K562 (cell line): ENCODE measurements around the gene DNAJB12. TPM values are rescaled to one million over a fixed set of nuclear protein-coding genes. Genes with fewer than 3 reads are reported as not detected.

Experiments
- ATF7 ChIP-seq: fragments of 450-650 bp; IDR thresholded peaks from 2 replicates; pipeline ENCODE4 v1.7.1; 2014; ENCODE audit warnings: mild to moderate bottlenecking, moderate library complexity
- ETS2 ChIP-seq: IDR thresholded peaks from 2 replicates; pipeline ENCODE4 v1.6.1; 2016; ENCODE audit warnings: borderline replicate concordance, missing genetic modification characterization, mild to moderate bottlenecking, moderate library complexity, missing compliant biosample characterization; ENCODE audit not compliant: poor library complexity, severe bottlenecking
- ETV1 ChIP-seq: fragments of 450-650 bp; conservative IDR thresholded peaks from 2 replicates; pipeline ENCODE4 v1.6.1; 2016; ENCODE audit warnings: missing genetic modification characterization, control low read depth, low read depth, missing compliant biosample characterization
- HIVEP1 ChIP-seq: fragments of 250-450 bp; sonication (Bioruptor Pico); IDR thresholded peaks from 2 replicates; pipeline ENCODE4 v1.4.0; 2020; ENCODE audit warnings: mild to moderate bottlenecking
- HLTF ChIP-seq: fragments of 450-650 bp; IDR thresholded peaks from 2 replicates; pipeline ENCODE4 v1.6.1; 2016
- LARP7 ChIP-seq: fragments of 450-650 bp; IDR thresholded peaks from 2 replicates; pipeline ENCODE4 v1.6.1; 2016
- NCOA2 ChIP-seq, 2 experiments: fragments of 450-650 bp; IDR thresholded peaks; 2 replicates each; pipeline ENCODE4 v1.6.1; 2018; ENCODE audit warnings: mild to moderate bottlenecking in 2 of 2, moderate library complexity in 1 of 2; ENCODE audit not compliant: partially characterized antibody in 2 of 2
- NFYB ChIP-seq: IDR thresholded peaks from 2 replicates; pipeline ENCODE4 v1.6.1; 2011; ENCODE audit warnings: mild to moderate bottlenecking, moderate library complexity; ENCODE audit not compliant: insufficient read length; ENCODE audit errors: extremely low read depth
- PML ChIP-seq: IDR thresholded peaks from 2 replicates; pipeline ENCODE4 v1.6.1; 2012; ENCODE audit warnings: low read length, inconsistent platforms
- POU5F1 ChIP-seq: fragments of 150-350 bp; IDR thresholded peaks from 2 replicates; pipeline ENCODE4 v1.6.1; 2014; ENCODE audit warnings: borderline replicate concordance, low read length, low read depth, mild to moderate bottlenecking; ENCODE audit not compliant: partially characterized antibody
- PTRF ChIP-seq: fragments of 450-650 bp; IDR thresholded peaks from 2 replicates; pipeline ENCODE4 v1.6.1; 2016; ENCODE audit warnings: mild to moderate bottlenecking, missing genetic modification characterization, missing compliant biosample characterization
- SETDB1 ChIP-seq: IDR thresholded peaks from one replicate; pipeline ENCODE4 v1.6.1; 2012; ENCODE audit warnings: low read length, control low read depth, inconsistent platforms
- TAF1 ChIP-seq: IDR thresholded peaks from 2 replicates; pipeline ENCODE4 v1.6.1; 2011; ENCODE audit warnings: mild to moderate bottlenecking, low read length, moderate library complexity; ENCODE audit not compliant: insufficient read depth, control insufficient read depth, severe bottlenecking; ENCODE audit errors: extremely low read depth
- TBP ChIP-seq: optimal IDR thresholded peaks from 2 replicates; pipeline ENCODE3; 2011; ENCODE audit warnings: low read depth, low read length, improper control_type of control experiment
- ZNF354B ChIP-seq: fragments of 250-450 bp; sonication (Bioruptor Pico); IDR thresholded peaks from 2 replicates; pipeline ENCODE4 v1.4.0; 2020
- ZNF766 ChIP-seq: fragments of 200-800 bp; sonication (Bioruptor generic); conservative IDR thresholded peaks from 2 replicates; pipeline ENCODE4 v1.6.1; 2016; ENCODE audit warnings: missing genetic modification characterization, missing compliant biosample characterization
- ZNF77 ChIP-seq: fragments of 250-450 bp; sonication (Bioruptor Pico); IDR thresholded peaks from 2 replicates; pipeline ENCODE4 v1.5.0; 2020
- polyA plus RNA-seq, 8 experiments: library from polyadenylated mRNA; depleted of rRNA in 4 of 8; stranded (reverse) in 5 of 8; unstranded in 3 of 8; fragments of >200 nt; fragmentation: Nextera tagmentation in 2 of 8; fragmentation: Illumina TruSeq in 1 of 8; extraction: Ambion mirVana in 2 of 8; extraction: Trizol in 1 of 8; gene quantifications; 2 replicates each; pipeline versions ENCODE4 v1.2.1 to v1.2.3, GENCODE V29; 2011 to 2014; ENCODE audit warnings: inconsistent platforms in 1 of 8, missing spikeins in 1 of 8
- total RNA-seq, 7 experiments: library from RNA; depleted of rRNA in 6 of 7; stranded (reverse); fragments of >200 nt in 6 of 7; fragmentation: Illumina TruSeq in 2 of 7; extraction: Trizol in 2 of 7; gene quantifications; 2 replicates each; pipeline versions ENCODE4 v1.2.1 to v1.2.3, GENCODE V29; 2011 to 2021; ENCODE audit warnings: low replicate concordance in 1 of 7
- TF ChIP-seq, protein P1 (sequence below): fragments of 250-450 bp; sonication (Bioruptor Pico); IDR thresholded peaks from 2 replicates; pipeline ENCODE4 v1.4.0; 2020; ENCODE audit warnings: mild to moderate bottlenecking, moderate library complexity, borderline replicate concordance
- TF ChIP-seq, protein P2 (sequence below): sonication (generic); formaldehyde crosslinking; IDR thresholded peaks from 2 replicates; pipeline ENCODE4 v1.8.1; 2023; ENCODE audit warnings: mild to moderate bottlenecking, missing genetic modification reagents
- TF ChIP-seq, protein P3 (sequence below): sonication (generic); formaldehyde crosslinking; IDR thresholded peaks from 2 replicates; pipeline ENCODE4 v1.8.1; 2022; ENCODE audit warnings: missing genetic modification reagents
- TF ChIP-seq, protein P4 (sequence below): fragments of 450-650 bp; formaldehyde crosslinking; IDR thresholded peaks from 2 replicates; pipeline ENCODE4 v1.4.0; 2020; ENCODE audit warnings: mild to moderate bottlenecking, moderate library complexity

Gene DNAJB12
- total and polyA plus RNA-seq, 9 of the 15 experiments (the other 6 are each of a cell fraction or from before 2014, with no cell fraction given) = 3.5 to 31.5 (median 20.3) TPM

DNA sequence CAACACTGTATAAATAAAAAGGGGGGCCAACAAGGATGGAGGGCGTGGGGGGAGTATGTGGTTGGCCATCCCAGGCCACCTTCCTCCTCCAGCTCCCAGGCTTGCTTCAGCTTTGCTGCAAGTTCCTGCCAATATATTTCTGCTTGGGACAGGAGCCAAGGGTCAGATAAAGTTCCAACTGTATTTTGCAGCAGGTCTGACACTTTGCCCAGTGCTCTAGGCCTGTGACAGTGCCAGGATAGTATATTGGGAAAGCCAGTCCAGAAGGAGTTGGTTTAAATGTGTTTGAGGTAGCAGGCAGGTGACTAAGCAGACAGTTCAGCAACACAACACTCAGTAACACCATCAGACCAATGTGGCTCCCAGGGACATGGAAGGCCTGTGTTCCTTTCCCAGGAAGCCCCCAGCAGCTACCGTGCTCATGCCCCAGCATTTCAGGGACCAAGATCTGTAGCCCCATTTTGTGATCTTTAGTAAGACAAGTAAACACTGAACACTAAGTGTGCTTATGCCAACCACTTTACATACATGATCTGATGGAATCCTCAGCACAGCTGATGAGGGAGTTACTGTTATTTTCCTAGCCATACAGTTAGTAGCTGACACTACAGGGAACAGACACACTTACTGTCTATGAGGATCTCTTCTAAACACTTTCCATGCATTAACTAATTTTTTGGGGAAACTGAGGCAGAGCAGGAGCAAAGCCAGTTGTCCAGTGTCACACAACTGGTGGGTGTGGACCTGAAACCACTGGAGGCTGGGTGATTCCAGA, 38.9 kb downstream of the DNAJB12 start (continued):
- no peak for TF ChIP-seq SETDB1
- 0 out of 2 replicates have a peak, but pooled peaks have one; percentile 18 for TF ChIP-seq PTRF
- TF ChIP-seq ETV1 (tag) = 0 out of 2 replicates have a peak, but pooled peaks have one; percentile 19
- TF ChIP-seq HLTF = no peak
- TF ChIP-seq NCOA2 (IDR thresholded peaks at IDR 0.05; ENCODE audit: partially characterized antibody in 2 of 2) = no peak
- TF ChIP-seq, protein P1, sequence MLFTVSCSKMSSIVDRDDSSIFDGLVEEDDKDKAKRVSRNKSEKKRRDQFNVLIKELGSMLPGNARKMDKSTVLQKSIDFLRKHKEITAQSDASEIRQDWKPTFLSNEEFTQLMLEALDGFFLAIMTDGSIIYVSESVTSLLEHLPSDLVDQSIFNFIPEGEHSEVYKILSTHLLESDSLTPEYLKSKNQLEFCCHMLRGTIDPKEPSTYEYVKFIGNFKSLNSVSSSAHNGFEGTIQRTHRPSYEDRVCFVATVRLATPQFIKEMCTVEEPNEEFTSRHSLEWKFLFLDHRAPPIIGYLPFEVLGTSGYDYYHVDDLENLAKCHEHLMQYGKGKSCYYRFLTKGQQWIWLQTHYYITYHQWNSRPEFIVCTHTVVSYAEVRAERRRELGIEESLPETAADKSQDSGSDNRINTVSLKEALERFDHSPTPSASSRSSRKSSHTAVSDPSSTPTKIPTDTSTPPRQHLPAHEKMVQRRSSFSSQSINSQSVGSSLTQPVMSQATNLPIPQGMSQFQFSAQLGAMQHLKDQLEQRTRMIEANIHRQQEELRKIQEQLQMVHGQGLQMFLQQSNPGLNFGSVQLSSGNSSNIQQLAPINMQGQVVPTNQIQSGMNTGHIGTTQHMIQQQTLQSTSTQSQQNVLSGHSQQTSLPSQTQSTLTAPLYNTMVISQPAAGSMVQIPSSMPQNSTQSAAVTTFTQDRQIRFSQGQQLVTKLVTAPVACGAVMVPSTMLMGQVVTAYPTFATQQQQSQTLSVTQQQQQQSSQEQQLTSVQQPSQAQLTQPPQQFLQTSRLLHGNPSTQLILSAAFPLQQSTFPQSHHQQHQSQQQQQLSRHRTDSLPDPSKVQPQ (CRISPR knock-in tag) = no peak
- TF ChIP-seq ZNF354B (CRISPR knock-in tag) = no peak
- TF ChIP-seq ATF7 = no peak
- TF ChIP-seq ZNF766 (CRISPR knock-in tag) = 0 out of 2 replicates have a peak, but pooled peaks have one; percentile 23
- TF ChIP-seq LARP7 = no peak
- TF ChIP-seq, protein P2, sequence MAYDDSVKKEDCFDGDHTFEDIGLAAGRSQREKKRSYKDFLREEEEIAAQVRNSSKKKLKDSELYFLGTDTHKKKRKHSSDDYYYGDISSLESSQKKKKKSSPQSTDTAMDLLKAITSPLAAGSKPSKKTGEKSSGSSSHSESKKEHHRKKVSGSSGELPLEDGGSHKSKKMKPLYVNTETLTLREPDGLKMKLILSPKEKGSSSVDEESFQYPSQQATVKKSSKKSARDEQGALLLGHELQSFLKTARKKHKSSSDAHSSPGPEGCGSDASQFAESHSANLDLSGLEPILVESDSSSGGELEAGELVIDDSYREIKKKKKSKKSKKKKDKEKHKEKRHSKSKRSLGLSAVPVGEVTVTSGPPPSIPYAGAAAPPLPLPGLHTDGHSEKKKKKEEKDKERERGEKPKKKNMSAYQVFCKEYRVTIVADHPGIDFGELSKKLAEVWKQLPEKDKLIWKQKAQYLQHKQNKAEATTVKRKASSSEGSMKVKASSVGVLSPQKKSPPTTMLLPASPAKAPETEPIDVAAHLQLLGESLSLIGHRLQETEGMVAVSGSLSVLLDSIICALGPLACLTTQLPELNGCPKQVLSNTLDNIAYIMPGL (CRISPR knock-in tag) = no peak
- no peak for TF ChIP-seq NFYB
- TF ChIP-seq ETS2 (tag) = no peak
- TF ChIP-seq HIVEP1 = 0 out of 2 replicates have a peak, but pooled peaks have one; percentile 62
- TF ChIP-seq POU5F1 = no peak
- TF ChIP-seq ZNF77 (CRISPR knock-in tag) = no peak
- TF ChIP-seq TAF1 = no peak
- TF ChIP-seq, protein P3, sequence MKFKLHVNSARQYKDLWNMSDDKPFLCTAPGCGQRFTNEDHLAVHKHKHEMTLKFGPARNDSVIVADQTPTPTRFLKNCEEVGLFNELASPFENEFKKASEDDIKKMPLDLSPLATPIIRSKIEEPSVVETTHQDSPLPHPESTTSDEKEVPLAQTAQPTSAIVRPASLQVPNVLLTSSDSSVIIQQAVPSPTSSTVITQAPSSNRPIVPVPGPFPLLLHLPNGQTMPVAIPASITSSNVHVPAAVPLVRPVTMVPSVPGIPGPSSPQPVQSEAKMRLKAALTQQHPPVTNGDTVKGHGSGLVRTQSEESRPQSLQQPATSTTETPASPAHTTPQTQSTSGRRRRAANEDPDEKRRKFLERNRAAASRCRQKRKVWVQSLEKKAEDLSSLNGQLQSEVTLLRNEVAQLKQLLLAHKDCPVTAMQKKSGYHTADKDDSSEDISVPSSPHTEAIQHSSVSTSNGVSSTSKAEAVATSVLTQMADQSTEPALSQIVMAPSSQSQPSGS (CRISPR knock-in tag) = no peak
- TF ChIP-seq, protein P4, sequence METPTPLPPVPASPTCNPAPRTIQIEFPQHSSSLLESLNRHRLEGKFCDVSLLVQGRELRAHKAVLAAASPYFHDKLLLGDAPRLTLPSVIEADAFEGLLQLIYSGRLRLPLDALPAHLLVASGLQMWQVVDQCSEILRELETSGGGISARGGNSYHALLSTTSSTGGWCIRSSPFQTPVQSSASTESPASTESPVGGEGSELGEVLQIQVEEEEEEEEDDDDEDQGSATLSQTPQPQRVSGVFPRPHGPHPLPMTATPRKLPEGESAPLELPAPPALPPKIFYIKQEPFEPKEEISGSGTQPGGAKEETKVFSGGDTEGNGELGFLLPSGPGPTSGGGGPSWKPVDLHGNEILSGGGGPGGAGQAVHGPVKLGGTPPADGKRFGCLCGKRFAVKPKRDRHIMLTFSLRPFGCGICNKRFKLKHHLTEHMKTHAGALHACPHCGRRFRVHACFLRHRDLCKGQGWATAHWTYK (CRISPR knock-in tag) = 0 out of 2 replicates have a peak, but pooled peaks have one; percentile 47
- no peak for TF ChIP-seq TBP
- no peak for TF ChIP-seq PML
